HG02642 (cell line): ENCODE results near the gene FBXO44.
A peak's percentile ranks its signal among the peaks of the same experiment; 100 is the strongest.
"Not testable (repeated sequence)": the region's sequence is repeated elsewhere in the genome, so short reads cannot be mapped to it uniquely, and the experiment has no call there.

Source experiments
- ATAC-seq: cut with Tn5 transposase; IDR thresholded peaks from one replicate; pipeline ENCODE4 v1.9.1; 2021; ENCODE audit warnings: mild to moderate bottlenecking; ENCODE audit not compliant: unreplicated experiment, poor library complexity

FBXO44 gene, protein sequence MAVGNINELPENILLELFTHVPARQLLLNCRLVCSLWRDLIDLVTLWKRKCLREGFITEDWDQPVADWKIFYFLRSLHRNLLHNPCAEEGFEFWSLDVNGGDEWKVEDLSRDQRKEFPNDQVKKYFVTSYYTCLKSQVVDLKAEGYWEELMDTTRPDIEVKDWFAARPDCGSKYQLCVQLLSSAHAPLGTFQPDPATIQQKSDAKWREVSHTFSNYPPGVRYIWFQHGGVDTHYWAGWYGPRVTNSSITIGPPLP

DNA sequence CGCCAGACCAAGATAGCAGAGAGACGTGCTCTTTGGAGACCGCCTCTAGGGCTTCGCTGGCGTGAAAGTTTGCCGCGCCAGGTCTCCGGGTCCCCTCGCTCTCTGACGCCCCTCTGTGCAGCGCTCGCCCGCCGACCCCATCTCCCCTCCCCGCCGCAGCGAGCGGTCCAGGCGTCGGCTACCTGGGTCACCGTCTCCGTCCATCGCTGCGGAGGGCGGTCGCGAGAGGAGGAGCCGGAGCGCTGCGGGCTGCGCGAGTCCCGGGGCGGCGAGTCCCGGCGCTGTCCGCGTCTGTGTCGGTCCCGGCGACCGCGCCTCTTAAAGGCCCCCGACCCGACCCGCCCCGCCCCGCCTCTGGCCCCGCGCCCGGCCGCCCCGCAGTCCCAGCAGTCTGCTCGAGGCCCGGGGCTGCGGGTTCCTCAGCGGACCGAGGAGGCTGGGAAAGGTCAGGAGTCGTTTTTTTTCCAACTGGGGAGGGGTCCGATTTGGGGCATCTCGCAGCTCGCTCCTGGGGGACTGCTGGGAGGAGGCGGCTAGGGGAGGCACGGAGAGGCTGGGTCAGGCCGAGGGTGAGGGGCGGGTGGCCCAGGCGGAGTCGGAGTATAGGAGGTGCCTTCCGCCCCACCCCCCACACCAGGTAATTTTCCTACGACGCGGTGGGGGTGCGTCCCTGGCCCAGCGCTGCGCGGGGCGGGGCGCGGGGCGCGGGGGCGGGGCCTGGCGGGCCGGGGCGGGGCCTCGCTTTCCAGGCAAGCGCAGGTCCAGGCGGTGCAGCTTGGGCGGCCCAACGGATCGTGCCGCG, at the start of gene FBXO44, which contains the start of gene FBXO2:
Gene FBXO44 (plus strand): TSS at position 741 of the 802 bp plus-strand sequence. CDS start 959 bp downstream, outside the sequence.
Gene FBXO2 (minus strand): TSS at position 293 of the 802 bp plus-strand sequence. CDS start 89 bp downstream, at position 204.
- peak; percentile 71 for ATAC-seq

DNA sequence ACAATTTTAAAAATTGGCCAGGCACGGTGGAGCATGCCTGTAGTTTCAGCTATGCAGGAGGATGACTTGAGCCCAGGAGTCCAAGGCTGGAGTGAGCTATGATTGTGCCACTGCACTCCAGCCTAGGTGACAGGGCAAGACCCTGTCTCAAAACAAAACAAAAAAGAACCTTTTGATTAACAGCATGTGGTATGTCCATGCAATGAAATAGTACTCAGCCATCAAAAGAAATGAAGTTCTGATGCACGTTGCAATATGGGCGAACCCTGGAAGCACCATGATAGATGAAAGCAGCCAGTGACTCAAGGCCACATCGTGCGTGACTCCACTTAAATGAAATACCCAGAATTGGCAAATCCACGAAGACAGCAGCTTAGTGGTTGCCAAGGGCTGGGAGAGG, 47.9 kb upstream of the FBXO44 start:
- ATAC-seq: no peak

DNA sequence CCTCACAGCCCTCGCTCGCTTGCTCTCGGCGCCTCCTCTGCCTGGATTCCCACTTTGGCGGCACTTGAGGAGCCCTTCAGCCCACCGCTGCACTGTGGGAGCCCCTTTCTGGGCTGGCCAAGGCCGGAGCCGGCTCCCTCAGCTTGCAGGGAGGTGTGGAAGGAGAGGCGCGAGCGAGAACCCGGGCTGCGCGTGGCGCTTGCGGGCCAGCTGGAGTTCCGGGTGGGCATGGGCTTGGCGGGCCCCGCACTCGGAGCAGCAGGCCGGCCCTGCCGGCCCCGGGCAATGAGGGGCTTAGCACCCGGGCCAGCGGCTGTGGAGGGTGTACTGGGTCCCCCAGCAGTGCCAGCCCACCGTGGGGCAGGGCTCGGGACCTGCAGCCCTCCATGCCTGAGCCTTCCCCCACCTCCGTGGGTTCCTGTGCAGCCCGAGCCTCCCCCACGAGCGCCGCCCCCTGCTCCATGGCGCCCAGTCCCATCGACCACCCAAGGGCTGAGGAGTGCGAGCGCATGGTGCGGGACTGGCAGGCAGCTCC, 46.0 kb upstream of the FBXO44 start:
- not testable (repeated sequence) for ATAC-seq

DNA sequence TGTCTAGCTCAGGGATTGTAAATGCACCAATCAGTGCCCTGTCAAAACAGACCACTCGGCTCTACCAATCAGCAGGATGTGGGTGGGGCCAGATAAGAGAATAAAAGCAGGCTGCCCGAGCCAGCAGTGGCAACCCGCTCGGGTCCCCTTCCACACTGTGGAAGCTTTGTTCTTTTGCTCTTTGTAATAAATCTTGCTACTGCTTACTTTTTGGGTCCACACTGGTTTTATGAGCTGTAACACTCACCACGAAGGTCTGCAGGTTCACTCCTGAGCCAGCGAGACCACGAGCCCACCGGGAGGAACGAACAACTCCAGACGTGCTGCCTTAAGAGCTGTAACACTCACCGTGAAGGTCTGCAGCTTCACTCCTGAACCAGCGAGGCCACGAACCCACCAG, 45.3 kb upstream of the FBXO44 start:
- not testable (repeated sequence) for ATAC-seq

DNA sequence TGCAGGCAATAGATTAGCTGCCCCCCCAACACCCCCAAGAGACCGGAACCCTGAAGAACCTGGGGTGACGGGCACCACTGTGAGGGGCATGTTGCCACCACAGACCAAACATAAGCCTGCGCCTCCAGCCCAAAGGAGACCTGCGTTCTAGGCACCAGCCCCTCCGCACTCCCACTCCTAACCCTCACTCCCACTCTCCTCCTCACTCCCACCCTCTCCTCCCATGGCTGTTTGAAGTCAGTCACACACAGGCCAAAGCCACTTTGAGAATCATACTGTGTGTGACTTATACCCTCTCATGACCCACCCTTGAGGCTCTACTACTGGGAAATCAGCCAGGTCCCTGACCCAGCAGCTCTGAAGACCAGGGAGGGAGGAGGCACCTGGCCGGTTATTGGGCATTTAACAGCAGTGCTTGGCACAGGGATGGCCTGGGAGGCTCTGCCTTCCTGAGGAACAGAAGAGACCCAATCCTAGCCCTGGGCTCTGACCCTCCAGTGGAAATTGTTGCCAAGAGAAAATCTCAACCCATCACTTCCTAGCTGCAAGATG, 44.0 kb upstream of the FBXO44 start:
- no peak for ATAC-seq

DNA sequence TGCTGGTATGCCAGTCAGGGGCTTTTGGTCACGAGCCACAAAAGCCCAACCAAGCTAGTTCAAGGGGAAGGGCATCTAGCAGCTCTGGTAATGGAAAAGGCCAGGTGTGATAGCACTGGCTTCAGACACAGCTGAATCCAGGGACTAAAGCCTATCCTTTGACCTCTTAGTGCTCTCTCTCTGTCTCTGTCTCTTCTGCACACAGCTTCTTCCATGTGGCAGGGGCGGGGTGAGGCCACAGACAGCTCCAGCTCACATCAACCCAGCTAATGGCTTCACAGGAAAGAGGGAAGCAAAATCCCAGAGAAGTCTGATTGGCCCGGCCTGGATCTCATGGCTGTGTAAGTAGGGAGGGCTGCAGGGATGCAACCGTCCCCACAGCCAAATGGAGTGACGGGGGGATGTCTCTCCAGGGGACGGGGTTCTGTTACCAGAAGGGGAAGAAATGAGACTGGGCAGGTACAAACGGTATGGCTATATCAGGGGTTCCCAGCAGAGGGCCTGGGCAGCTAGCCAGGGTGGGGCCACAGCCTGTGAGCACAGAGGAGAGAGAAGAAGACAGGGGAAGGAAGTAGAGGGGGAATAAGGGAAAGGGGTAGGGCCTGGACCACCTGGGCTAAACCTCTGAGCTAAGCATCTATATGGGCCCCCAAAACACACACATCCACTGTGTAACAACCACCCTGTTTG, 42.9 kb upstream of the FBXO44 start:
- no peak for ATAC-seq

DNA sequence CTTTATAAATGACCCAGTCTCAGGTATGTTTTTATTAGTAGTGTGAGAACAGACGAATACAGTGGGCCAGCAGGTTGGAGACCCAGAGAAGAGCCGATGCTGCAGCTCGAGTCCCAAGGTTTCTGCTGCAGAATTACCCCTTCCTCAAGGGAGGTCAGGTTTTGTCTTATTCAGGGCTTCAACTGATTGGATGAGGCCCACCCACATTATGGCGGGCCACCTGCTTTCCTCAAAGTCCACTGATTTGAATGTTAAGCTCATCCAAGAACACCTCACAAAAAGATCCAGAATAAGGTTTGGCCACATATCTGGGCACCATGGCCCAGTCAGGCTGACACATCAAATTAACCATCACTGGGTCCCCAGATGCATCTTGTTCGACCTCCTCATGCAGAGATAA, 41.3 kb upstream of the FBXO44 start:
- ATAC-seq: no peak

DNA sequence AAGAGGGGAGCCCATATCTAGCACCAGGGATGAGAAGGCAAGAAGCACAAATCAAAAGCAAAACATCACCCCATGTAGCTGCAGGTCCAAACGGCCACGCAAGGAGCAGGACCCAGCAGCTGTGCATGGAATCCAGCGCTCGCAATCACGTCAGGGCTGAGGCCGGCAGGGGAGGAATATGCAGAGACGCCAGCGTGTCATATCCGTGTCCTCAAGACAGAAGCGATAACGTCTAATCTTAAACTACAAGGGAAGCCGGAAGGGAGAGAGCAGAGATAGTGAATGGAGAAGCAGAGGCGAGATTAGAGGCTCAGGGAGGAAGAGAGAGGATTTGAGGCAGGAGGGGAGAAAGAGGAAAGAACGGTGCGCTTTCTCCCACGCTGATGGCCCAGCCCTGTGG, 39.6 kb upstream of the FBXO44 start:
- no peak for ATAC-seq

DNA sequence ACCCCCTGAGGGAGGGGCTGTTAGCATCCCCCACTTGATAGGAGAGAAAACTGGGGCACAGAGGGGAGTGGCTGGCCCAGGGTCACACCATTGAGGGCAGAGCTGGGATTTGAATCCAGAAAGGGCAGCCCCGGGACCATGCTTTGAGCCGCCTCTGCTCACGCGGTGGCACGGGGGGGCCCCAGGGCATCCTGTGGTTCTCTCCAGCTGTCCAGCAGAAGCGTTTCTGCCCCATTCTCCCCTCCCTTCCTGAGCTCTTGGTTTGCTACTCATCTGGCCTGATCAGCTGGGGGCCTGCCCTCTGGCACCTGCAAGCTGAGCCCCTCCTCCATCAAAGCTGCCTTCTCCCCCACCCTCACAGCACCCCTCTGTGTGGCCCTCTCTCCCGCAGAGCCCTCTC, 37.9 kb upstream of the FBXO44 start:
- no peak for ATAC-seq

DNA sequence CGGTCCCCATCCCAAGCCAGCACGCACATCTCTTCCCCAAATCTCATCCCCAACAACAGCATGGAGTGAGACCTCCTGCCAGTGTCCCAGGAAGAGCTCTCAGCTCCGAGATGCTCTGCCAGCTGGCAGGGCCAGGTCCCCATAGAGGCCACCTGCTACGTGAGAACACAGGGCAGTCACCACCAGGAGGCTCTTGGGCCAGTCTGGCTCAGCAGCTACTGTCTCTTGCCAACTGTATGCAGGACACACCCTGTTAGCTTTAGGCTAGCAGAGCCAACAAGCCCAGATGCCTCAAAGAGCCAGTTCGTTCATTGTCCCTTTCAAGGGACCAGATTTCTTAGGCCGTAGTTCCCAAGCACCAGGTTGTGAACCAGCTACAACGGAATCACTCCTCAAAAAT, 37.4 kb upstream of the FBXO44 start:
- ATAC-seq: no peak

DNA sequence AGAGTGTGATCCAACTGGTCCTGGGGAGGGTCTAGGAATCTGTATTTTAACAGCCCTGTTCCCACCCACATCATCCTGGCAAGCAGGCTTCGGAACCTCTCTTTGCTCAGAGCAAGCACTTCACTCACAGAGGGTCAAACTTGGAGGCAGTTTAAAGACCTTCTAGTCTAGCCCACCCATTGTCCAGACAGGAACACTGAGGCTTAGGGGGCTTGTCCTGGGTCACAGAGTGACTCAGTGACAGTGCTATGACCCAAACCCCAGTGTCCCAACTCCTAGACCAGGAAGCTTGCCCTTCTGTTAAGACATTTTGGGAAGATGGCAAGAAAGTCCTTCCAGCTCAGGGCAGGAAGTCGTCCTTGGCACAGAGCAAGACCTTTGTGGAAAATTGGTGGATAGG, 36.9 kb upstream of the FBXO44 start:
- ATAC-seq: no peak

DNA sequence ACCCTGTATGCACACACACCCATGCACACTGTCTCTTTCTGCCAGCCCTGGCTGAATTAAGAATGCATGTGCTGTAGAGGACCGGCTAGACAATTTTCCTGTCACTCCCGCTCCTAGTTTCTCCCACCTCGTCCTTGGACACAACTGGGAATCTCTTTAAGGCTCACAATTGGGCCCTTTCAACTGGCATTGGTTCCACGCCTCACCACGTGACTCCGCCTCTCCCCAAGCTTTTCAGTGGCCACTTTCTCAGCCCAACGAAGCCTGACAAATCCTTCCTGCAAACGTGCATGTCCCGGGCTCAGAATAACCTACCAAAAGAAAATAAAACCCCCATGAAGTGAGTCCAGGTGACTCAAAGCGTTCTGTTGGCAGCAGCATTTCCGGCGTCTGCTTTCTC, 34.3 kb upstream of the FBXO44 start:
- no peak for ATAC-seq

DNA sequence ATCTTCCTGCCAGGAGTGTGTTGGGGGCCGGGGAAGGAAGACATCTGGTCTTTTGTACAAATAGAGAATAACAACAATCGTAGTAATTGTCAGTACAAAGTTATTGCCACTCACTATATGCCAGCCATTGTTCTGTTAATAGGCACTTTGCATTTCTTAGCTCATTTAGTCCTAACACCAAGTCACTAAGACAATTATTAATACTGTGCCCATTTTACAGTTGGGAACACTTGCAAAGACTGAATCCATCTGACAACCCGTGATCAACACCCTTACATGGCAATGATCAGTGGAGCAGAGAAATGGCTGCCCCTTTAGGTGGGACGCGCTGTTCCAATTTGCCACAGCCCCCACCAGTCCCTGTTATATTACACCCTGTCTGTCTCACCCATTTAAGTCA, 33.8 kb upstream of the FBXO44 start:
- no peak for ATAC-seq

DNA sequence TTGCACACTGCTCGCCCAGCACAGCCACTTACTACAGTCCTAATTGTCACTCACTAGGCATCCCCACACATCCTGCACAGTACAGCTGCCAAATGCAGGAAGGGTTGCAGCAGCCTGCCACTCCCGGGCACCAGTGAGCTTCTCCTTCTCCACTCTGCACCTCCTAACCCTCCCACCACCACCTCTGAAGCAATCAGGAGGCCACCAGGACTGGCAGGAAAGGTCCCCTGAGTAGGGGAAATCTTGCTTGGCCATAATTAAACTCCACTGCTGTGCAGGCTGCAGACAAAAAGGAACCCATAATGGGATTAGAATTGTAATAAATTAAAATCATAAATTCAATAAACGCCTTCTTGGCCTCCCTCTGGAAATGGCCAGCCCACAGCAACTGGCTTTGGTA, 32.3 kb upstream of the FBXO44 start:
- no peak for ATAC-seq

DNA sequence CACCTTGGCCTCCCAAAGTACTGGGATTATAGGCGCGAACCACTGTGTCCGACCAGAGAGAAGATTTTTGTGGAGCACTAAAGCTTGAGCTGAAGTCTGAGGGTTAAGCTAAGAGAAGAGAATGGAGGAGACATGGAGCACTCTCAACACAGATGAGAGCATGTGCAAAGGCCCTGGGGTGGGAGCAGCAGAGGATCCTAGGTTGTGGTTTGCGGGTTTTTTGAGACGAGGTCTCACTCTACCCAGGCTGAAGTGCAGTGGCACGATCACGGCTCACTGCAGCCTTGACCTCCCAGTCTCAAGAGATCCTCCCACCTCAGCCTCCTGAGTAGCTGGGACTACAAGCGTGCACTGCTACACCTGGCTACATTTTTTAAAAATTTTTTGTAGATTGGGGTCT, 31.0 kb upstream of the FBXO44 start:
- ATAC-seq: no peak

DNA sequence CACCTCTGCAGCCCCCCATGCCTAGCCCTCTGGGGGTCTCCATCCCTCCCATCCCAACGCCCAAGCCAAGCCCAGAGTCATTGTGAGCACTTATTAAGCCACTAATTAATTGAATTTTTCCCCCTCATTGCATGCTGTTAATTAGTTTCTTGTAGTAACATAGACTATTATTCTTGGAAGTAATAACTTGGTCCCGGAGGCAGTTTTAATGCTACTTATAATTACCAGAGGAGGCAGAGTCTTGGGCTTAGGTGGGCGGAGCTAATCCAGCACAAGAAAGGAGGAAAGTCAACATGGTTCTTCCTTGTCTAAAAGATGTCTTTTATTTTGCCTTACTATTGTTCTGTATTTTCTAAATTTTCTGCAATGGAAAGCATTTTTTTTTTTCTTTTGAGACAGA, 28.1 kb upstream of the FBXO44 start:
- no peak for ATAC-seq

DNA sequence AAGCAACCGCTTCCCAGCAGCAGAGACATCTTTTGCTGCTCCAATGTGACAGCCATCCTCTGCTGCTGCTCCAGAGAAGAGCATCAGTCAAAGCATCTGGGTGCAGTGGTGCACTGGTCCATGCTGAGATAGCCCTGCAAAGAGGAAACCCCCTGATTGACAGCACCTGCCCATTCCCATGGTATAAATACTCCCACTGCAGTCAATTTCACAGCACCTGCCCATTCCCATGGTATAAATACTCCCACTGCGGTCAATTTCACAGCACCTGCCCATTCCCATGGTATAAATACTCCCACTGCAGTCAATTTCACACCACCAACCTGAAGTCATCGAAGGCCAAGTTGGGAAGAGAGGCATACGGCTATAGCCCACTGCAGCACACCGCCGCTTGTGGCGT, 25.9 kb upstream of the FBXO44 start:
- ATAC-seq: no peak

DNA sequence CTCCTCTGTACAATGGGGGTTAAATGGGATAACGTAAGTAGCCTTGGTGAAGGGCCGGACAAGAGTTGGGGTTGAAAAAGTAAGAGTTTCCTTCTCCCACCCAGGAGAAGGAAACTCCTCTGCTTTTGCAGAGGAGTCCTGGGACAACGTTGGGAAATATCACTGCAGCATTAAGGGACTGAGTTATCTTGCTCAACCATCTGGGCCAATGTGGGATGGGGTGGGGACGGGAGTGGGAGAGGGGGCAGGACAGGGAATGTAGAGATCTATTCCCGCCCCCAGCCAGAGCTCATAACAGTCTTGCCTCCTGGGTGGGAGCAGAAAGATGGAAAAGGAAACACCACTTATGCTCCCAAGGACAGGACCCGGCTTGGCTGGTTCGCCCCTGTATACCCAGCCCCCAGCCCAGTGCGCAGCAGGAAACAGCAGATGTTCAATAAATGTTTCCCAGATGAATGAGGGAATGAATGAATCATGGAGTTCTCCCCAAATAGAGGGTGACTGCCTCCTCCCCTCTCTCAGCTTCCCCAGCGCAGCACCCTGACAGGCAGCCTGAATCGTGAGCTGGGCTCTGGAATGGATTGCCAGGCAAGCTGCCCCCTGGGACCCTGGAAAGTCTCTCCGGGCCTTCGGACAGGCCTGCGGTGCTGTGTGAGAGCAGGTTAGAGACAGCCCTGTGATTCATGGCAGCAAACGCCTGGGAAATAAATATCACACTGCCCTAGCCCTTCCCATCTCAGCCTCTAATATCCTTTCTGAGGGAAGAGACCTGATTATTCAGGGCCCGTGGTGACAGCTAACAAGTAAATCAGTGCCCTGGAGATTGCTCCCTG, 25.3 kb upstream of the FBXO44 start:
- no peak for ATAC-seq

DNA sequence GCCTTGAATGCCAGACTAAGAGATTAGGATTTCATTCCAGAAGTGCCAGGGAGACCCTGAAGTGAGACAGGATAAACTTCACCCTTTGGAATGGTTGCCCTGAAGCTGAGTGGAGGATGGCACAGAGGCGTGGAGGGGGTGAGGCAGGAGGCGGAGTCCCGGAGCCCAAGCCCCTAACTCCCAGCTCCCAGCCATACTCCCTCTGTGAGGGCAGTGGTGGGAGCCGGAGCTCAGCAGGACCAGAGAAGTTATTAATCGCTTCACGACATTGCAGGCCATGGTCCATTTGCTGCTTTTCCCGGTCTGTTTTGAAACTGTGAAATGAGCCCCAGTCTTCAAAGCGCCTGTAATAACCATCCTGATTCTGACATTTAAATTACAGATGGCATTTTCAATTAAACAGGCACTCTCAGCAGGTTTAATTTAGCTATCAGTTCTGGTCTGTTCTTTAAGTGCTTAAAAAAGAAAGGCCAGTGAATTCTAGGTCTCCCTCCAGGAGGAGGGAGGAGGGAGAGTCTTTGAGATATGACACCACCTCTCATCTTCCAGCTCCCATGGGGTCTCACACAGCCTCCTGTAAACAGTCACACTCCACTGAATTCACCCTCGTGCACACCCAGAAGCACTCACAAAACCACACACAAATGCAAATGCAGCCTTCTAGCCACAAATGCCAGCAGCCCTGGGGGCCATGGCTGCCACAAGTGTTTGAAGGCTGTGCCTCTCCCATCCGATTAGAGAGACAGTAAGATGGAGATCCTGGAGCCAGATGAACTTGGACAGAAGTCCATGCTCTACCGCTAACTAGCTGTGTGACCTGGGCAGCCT, 20.1 kb upstream of the FBXO44 start:
- ATAC-seq: no peak
